ENCODE results near the gene CNTNAP2.

Gene CNTNAP2

DNA sequence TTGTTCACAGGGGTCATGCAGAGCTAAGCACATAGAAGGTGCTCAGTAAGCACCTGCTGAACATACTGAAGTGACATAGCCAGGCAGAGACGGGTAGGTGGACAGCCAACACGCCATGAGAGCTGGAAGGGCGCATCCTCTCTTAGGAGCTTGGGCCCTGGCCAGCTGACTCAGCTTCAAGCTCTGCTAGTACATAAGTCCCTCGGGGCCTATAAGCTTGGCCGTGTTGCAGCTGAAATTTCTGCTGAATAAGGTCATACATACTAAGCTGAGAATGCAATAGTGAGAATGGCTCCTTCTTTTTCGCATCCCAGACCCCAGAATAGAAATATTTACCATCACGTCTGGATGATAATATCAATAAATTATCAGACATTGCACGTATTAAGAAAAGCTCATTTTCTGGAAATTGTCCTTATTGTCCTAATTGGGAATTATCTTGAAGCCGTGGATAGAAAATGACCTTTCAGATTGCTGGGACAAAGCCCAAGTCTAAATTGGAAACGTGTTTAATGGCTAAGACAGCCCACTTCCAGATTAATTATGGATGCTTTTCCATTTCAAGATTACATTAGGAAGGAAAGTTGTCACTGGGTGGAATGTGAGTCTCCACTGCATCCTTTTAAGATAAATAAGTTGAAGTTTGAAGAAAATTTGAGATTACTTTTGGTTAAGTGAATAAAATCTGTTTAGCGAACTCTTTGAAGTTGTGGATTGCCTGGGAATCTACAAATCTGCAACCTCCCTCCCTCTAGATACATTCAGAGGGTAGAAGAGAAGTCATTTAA is 2186.9 kb downstream of the CNTNAP2 start:
- Histone ChIP-seq H3K27me3 (ENCODE audit: control insufficient read depth, insufficient read depth, low read length) (no peaks in the 10 kb centered on the region), H3K4me1 (ENCODE audit: control insufficient read depth, insufficient read depth, low read length) (no peaks in the 10 kb centered on the region), H3K36me3 (ENCODE audit: control insufficient read depth, insufficient read depth, low read length) (no peaks in the 10 kb centered on the region), H3K4me3 (ENCODE audit: low read length) (no peak overlapping the region), H3K27ac (ENCODE audit: low read depth, low read length) (no peak overlapping the region), H3K9ac (ENCODE audit: low read length) (no peak overlapping the region)

DNA sequence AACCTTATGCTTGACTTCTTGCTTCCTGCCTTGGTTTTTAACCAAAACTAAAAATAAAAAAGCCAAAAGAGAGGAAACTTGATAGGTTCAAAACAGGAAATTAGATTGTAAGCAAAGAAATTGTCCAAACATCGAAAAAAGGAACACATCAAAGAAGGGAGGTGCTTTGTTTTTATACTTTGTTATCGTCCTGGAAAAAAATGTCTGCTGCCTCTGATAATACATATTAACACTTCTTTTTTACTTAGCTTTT is 2187.4 kb downstream of the CNTNAP2 start:
- H3K4me1 ChIP-seq (ENCODE audit: control insufficient read depth, insufficient read depth, low read length): no peaks in the 10 kb centered on the region
- no peak overlapping the region for H3K9ac ChIP-seq (ENCODE audit: low read length)
- no peaks in the 10 kb centered on the region for H3K27me3 ChIP-seq (ENCODE audit: control insufficient read depth, insufficient read depth, low read length)
- H3K4me3 ChIP-seq (ENCODE audit: low read length): no peak overlapping the region
- no peaks in the 10 kb centered on the region for H3K36me3 ChIP-seq (ENCODE audit: control insufficient read depth, insufficient read depth, low read length)
- no peak overlapping the region for H3K27ac ChIP-seq (ENCODE audit: low read depth, low read length)

DNA sequence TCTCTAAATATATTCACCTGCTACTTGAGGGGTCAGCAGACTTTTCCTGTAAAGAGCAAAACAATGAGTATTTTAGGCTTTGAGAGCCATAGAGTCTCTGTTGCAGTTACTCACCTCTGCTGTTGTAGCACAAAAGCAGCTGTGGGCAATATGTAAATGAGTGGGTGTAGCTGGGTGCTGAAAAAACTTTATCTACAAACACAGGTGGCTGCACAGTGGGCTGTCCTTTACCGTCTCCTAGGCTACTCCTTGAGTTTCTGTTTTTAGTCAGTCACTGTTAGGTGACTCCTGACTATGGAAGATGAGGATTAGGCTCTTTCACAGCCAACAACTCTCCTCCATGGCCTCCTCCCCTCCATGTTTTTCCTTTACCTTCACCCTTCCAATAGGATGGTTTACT is 2187.9 kb downstream of the CNTNAP2 start:
- no peak overlapping the region for H3K9ac ChIP-seq (ENCODE audit: low read length)
- no peak overlapping the region for H3K27ac ChIP-seq (ENCODE audit: low read depth, low read length)
- H3K36me3 ChIP-seq (ENCODE audit: control insufficient read depth, insufficient read depth, low read length): no peaks in the 10 kb centered on the region
- H3K4me3 ChIP-seq (ENCODE audit: low read length): no peak overlapping the region
- H3K27me3 ChIP-seq (ENCODE audit: control insufficient read depth, insufficient read depth, low read length): no peaks in the 10 kb centered on the region
- H3K4me1 ChIP-seq (ENCODE audit: control insufficient read depth, insufficient read depth, low read length): no peaks in the 10 kb centered on the region

DNA sequence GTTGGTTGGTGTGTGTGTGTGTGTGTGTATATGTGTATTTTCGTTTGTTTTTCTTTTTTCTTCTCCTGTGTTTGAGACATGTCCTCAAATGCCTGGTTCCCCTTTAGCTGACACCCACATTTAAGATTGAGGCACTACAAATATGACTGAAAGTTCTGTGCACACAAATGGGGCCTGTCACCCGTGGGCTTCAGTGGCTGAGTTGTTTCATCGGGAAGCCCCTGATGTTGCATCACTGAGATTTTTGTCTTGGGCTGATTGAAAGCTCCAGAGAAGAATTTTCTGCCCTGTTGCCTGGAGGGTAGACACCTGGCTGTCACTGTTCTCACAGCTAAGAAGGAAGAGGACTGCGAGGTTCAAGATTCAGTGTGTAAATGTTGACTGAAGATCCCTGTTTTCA is 2190.2 kb downstream of the CNTNAP2 start:
- no peaks in the 10 kb centered on the region for H3K4me1 ChIP-seq (ENCODE audit: control insufficient read depth, insufficient read depth, low read length)
- no peaks in the 10 kb centered on the region for H3K36me3 ChIP-seq (ENCODE audit: control insufficient read depth, insufficient read depth, low read length)
- H3K27me3 ChIP-seq (ENCODE audit: control insufficient read depth, insufficient read depth, low read length): no peaks in the 10 kb centered on the region
- H3K9ac ChIP-seq (ENCODE audit: low read length): no peak overlapping the region
- no peak overlapping the region for H3K27ac ChIP-seq (ENCODE audit: low read depth, low read length)
- H3K4me3 ChIP-seq (ENCODE audit: low read length): no peak overlapping the region

DNA sequence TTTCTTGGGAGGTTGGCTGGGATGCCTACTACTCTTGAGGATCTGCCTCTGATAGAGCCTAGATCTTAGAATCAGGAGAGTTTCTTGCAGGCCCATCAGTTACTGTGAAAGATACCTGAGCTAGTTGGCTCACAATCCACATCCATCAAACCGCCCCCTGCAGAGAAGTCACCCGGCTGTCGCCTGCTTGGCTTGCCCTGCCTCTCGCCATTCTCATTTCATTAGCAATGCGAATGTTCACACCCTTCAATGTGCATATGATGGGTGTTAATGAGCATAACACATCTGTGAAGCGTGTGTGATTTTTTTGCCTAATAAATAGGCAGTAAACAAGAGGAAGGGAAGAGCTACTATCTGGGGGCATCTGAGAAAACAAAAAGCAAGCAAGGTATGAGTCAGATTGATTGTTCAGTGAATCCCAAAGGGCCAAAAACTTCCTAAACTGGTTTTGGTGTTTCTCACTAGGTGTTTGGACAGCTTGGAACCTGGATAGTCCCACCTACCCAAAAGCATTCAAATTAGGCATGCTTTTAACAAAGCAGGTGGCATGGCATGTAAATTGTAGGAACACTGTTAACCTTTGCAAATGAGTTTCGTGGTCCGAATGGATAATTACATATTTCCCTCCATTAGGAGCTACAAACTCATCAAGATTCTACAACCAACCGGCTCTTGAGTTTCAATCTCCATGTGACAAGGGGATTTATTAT is 2201.7 kb downstream of the CNTNAP2 start:
- Histone ChIP-seq H3K27ac (ENCODE audit: low read depth, low read length) (no peak overlapping the region), H3K27me3 (ENCODE audit: control insufficient read depth, insufficient read depth, low read length) (no peaks in the 10 kb centered on the region), H3K9ac (ENCODE audit: low read length) (no peak overlapping the region), H3K4me3 (ENCODE audit: low read length) (no peak overlapping the region), H3K4me1 (ENCODE audit: control insufficient read depth, insufficient read depth, low read length) (no peaks in the 10 kb centered on the region), H3K36me3 (ENCODE audit: control insufficient read depth, insufficient read depth, low read length) (no peaks in the 10 kb centered on the region)

DNA sequence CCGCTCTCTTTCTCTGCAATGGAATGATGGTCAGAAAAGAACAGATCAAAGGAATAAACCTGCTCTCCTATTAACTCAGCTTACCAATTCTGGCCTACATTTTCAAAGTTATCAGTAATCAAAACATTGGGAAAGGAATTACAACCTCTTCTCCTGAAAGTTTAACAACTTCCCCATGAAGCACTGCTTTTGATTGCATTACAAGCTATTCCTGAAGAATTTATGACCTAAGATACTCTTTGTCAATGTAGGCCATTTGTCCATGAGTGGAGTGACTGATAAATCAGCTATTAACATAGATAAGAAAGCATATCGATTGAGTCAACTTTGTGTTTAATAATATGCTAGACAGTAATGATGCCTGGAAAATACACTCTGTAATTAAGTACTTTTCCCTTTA is 2202.2 kb downstream of the CNTNAP2 start:
- H3K36me3 ChIP-seq (ENCODE audit: control insufficient read depth, insufficient read depth, low read length): no peaks in the 10 kb centered on the region
- no peaks in the 10 kb centered on the region for H3K4me1 ChIP-seq (ENCODE audit: control insufficient read depth, insufficient read depth, low read length)
- no peaks in the 10 kb centered on the region for H3K27me3 ChIP-seq (ENCODE audit: control insufficient read depth, insufficient read depth, low read length)
- H3K9ac ChIP-seq (ENCODE audit: low read length): no peak overlapping the region
- no peak overlapping the region for H3K27ac ChIP-seq (ENCODE audit: low read depth, low read length)
- H3K4me3 ChIP-seq (ENCODE audit: low read length): no peak overlapping the region

DNA sequence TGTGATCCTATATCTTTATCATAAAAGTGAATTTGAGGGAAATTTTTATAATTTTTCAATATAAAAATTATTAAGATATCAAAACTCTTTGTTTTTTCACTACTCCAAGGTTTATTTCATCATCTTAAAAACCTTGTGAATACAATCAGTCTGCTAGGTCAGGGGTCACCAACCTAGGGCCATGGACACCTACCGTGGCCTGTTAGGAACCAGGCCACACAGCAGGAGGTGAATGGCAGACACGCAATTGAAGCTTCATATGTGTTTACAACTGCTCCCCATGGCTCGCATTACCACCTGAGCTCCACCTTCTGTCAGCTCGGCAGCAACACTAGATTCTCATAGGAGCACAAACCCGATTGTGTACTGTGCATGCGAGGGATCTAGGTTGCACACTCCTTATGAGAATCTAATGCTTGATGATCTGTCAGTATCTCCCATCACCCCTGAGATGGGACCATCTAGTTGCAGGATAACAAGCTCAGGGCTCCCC is 2202.8 kb downstream of the CNTNAP2 start:
- H3K27ac ChIP-seq (ENCODE audit: low read depth, low read length): no peak overlapping the region
- H3K4me3 ChIP-seq (ENCODE audit: low read length): no peak overlapping the region
- no peaks in the 10 kb centered on the region for H3K36me3 ChIP-seq (ENCODE audit: control insufficient read depth, insufficient read depth, low read length)
- no peak overlapping the region for H3K9ac ChIP-seq (ENCODE audit: low read length)
- H3K27me3 ChIP-seq (ENCODE audit: control insufficient read depth, insufficient read depth, low read length): no peaks in the 10 kb centered on the region
- no peaks in the 10 kb centered on the region for H3K4me1 ChIP-seq (ENCODE audit: control insufficient read depth, insufficient read depth, low read length)

DNA sequence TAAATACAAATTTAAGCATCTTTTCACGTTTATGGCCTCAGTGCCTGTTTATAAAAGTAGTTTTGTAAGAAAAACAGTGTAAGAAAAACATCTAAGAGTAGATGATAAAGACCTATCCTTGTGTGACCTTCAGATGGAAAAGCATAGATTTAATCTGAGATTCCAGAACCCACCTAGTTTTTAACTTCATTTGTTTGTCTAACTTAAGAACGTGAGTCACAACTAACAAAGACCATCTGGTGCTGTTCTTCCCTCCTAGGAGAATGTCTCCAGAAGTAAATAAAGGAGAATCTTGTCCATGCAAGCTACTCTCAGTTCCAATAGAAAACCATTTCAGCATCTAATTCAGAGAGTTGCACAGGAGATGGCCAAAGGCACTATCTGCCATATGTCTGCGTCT is 2208.6 kb downstream of the CNTNAP2 start:
- H3K36me3 ChIP-seq (ENCODE audit: control insufficient read depth, insufficient read depth, low read length): no peaks in the 10 kb centered on the region
- H3K4me1 ChIP-seq (ENCODE audit: control insufficient read depth, insufficient read depth, low read length): no peaks in the 10 kb centered on the region
- H3K27me3 ChIP-seq (ENCODE audit: control insufficient read depth, insufficient read depth, low read length): no peaks in the 10 kb centered on the region
- no peak overlapping the region for H3K9ac ChIP-seq (ENCODE audit: low read length)
- no peak overlapping the region for H3K4me3 ChIP-seq (ENCODE audit: low read length)
- H3K27ac ChIP-seq (ENCODE audit: low read depth, low read length): no peak overlapping the region

DNA sequence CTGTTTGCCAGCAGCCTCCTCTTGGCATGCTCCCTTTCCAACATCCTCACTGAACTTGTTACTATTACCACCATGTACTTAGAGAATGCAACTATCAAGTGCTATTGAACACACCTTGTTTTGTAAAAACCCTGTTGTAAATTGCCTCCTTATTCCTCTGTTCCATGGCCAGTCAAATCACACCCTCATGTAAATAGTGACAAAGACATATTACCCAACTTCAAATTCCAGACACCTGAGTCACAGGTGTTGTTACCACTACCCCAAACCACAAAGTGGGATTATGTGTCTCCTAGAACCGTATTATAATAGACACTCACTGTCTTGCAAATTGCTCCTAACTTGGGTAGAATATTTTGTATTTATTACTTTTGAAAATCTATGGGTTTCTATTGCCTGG is 2210.8 kb downstream of the CNTNAP2 start:
- Histone ChIP-seq H3K9ac (ENCODE audit: low read length) (no peak overlapping the region), H3K4me3 (ENCODE audit: low read length) (no peak overlapping the region), H3K4me1 (ENCODE audit: control insufficient read depth, insufficient read depth, low read length) (no peaks in the 10 kb centered on the region), H3K27me3 (ENCODE audit: control insufficient read depth, insufficient read depth, low read length) (no peaks in the 10 kb centered on the region), H3K36me3 (ENCODE audit: control insufficient read depth, insufficient read depth, low read length) (no peaks in the 10 kb centered on the region), H3K27ac (ENCODE audit: low read depth, low read length) (no peak overlapping the region)

DNA sequence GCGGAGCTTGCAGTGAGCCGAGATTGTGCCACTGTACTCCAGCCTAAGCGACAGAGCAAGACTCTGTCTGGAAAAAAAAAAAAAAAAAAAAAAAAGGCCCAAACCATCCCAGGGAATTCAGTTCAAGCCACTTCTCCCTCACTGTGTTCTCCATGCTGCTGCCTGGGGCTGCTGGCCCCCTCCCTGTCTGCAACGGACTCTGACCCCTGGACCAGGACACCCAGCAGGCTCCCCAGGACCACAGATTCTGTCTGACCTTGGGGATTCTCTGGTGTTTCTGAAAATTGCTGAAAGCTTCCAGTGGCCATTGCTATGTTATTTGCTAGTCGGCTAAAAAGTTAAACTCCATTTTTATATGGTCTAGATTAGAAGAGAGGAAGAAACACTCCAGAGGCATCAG is 2212.3 kb downstream of the CNTNAP2 start:
- Histone ChIP-seq H3K4me1 (ENCODE audit: control insufficient read depth, insufficient read depth, low read length) (no peaks in the 10 kb centered on the region), H3K27ac (ENCODE audit: low read depth, low read length) (no peak overlapping the region), H3K27me3 (ENCODE audit: control insufficient read depth, insufficient read depth, low read length) (no peaks in the 10 kb centered on the region), H3K4me3 (ENCODE audit: low read length) (no peak overlapping the region), H3K36me3 (ENCODE audit: control insufficient read depth, insufficient read depth, low read length) (no peaks in the 10 kb centered on the region), H3K9ac (ENCODE audit: low read length) (no peak overlapping the region)

DNA sequence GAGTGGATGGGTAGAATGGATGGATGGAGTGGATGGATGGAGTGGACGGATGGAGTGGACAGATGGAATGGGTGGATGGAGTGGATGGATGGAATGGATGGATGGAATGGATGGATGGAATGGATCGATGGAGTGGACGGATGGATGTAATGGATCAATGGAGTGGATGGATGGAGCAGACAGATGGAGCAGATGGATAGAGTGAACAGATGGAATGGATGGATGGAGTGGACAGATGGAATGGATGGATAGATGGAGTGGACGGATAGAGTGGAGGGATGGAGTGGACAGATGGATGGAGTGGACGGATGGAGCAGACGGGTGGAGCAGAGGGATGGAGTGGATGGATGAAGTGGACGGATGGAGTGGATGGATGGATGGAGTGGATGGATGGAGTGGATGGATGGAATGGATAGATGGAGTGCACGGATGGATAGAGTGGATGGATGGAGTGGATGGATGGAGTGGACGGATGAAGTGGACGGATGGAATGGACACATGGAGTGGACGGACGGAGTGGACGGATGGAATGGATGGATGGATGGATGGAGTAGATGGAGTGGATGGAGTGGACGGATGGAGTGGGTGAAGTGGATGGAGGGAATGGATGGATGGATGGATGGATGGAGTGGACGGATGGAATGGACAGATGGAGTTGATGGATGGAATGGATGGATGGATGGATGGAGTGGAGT is 2213.7 kb downstream of the CNTNAP2 start:
- H3K4me1 ChIP-seq (ENCODE audit: control insufficient read depth, insufficient read depth, low read length): no peaks in the 10 kb centered on the region
- H3K36me3 ChIP-seq (ENCODE audit: control insufficient read depth, insufficient read depth, low read length): no peaks in the 10 kb centered on the region
- no peak overlapping the region for H3K4me3 ChIP-seq (ENCODE audit: low read length)
- H3K27me3 ChIP-seq (ENCODE audit: control insufficient read depth, insufficient read depth, low read length): peaks cover 1% of the 10 kb centered on the region
- no peak overlapping the region for H3K9ac ChIP-seq (ENCODE audit: low read length)
- H3K27ac ChIP-seq (ENCODE audit: low read depth, low read length): no peak overlapping the region

DNA sequence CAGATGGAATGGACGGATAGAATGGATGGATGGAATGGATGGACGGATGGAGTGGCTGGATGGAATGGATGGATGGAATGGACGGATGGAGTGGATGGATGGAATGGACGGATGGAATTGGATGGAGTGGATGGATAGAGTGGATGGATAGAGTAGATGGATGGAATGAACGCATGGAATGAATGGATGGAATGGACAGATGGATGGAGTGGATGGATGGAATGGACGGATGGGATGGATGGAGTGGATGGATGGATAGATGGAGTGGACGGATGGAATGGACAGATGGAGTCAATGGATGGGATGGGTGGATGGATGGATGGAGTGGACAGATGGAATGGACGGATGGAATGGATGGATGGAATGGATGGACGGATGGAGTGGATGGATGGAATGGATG is 2214.2 kb downstream of the CNTNAP2 start:
- Histone ChIP-seq H3K4me1 (ENCODE audit: control insufficient read depth, insufficient read depth, low read length) (no peaks in the 10 kb centered on the region), H3K27me3 (ENCODE audit: control insufficient read depth, insufficient read depth, low read length) (peaks cover 2% of the 10 kb centered on the region), H3K4me3 (ENCODE audit: low read length) (no peak overlapping the region), H3K36me3 (ENCODE audit: control insufficient read depth, insufficient read depth, low read length) (no peaks in the 10 kb centered on the region), H3K9ac (ENCODE audit: low read length) (no peak overlapping the region), H3K27ac (ENCODE audit: low read depth, low read length) (no peak overlapping the region)
